HEK293 (cell line): ENCODE data around the gene KRT16.

ENCODE experiments used
- KLF1 ChIP-seq: fragments of 450-650 bp; formaldehyde crosslinking; IDR thresholded peaks from 2 replicates; pipeline ENCODE4 v1.5.1; 2016; ENCODE audit warnings: missing biosample characterization, missing genetic modification characterization
- ZNF350 ChIP-seq: fragments of 450-650 bp; formaldehyde crosslinking; IDR thresholded peaks from 2 replicates; pipeline ENCODE4 v1.5.0; 2017; ENCODE audit warnings: missing biosample characterization, mild to moderate bottlenecking, missing genetic modification characterization
- TF ChIP-seq, protein P1 (sequence below): fragments of 450-650 bp; formaldehyde crosslinking; conservative IDR thresholded peaks from 2 replicates; pipeline ENCODE4 v1.5.1; 2016; ENCODE audit warnings: low read depth, missing biosample characterization, missing genetic modification characterization
- TF ChIP-seq, protein P2 (sequence below): fragments of 450-650 bp; formaldehyde crosslinking; IDR thresholded peaks from 2 replicates; pipeline ENCODE4 v1.5.1; 2016; ENCODE audit warnings: missing biosample characterization, missing genetic modification characterization
- TF ChIP-seq, protein P3 (sequence below): fragments of 450-650 bp; IDR thresholded peaks from 2 replicates; pipeline ENCODE4 v1.5.1; 2018; ENCODE audit warnings: missing biosample characterization, missing genetic modification characterization

DNA sequence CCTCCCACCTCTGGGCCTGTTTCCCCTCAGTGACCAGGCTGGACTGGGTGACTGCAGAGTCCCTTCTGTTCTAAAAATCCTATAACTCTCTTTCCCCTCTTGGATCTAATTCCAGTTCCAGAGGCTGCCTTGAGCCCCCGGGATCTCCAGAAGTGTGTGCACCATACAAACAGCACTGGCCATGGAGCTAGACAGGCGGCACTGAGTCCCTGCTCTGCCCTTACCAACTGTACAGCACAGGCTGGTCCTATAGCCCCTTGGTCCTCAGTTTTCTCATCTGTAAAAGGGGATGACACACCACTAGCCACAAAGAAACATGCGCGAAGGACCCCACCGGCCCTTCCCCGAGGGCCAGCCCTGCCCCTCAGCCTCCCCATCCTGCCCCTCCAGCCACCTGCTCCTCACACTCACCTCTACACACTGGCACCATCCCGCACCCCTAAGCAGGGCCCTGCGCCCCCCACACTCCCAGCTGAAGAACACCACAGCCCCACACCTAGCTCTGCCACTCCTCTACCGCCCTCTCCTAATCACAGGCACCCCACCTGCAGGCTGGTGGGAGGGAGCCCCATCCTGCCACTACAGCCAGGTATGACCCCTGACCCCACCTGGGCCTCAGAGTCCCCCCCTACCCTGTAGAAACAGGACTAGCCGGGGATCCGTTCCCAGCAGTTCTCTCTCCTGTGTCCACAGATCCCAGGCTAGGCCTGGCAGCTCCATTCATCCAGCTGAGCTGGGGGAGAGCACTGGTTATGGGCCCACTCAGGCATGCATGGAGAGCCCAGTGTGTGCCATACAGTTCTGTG is 913 bp upstream of the KRT16 start:
- TF ChIP-seq, protein P1, sequence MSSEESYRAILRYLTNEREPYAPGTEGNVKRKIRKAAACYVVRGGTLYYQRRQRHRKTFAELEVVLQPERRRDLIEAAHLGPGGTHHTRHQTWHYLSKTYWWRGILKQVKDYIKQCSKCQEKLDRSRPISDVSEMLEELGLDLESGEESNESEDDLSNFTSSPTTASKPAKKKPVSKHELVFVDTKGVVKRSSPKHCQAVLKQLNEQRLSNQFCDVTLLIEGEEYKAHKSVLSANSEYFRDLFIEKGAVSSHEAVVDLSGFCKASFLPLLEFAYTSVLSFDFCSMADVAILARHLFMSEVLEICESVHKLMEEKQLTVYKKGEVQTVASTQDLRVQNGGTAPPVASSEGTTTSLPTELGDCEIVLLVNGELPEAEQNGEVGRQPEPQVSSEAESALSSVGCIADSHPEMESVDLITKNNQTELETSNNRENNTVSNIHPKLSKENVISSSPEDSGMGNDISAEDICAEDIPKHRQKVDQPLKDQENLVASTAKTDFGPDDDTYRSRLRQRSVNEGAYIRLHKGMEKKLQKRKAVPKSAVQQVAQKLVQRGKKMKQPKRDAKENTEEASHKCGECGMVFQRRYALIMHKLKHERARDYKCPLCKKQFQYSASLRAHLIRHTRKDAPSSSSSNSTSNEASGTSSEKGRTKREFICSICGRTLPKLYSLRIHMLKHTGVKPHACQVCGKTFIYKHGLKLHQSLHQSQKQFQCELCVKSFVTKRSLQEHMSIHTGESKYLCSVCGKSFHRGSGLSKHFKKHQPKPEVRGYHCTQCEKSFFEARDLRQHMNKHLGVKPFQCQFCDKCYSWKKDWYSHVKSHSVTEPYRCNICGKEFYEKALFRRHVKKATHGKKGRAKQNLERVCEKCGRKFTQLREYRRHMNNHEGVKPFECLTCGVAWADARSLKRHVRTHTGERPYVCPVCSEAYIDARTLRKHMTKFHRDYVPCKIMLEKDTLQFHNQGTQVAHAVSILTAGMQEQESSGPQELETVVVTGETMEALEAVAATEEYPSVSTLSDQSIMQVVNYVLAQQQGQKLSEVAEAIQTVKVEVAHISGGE = no peak
- TF ChIP-seq, protein P2, sequence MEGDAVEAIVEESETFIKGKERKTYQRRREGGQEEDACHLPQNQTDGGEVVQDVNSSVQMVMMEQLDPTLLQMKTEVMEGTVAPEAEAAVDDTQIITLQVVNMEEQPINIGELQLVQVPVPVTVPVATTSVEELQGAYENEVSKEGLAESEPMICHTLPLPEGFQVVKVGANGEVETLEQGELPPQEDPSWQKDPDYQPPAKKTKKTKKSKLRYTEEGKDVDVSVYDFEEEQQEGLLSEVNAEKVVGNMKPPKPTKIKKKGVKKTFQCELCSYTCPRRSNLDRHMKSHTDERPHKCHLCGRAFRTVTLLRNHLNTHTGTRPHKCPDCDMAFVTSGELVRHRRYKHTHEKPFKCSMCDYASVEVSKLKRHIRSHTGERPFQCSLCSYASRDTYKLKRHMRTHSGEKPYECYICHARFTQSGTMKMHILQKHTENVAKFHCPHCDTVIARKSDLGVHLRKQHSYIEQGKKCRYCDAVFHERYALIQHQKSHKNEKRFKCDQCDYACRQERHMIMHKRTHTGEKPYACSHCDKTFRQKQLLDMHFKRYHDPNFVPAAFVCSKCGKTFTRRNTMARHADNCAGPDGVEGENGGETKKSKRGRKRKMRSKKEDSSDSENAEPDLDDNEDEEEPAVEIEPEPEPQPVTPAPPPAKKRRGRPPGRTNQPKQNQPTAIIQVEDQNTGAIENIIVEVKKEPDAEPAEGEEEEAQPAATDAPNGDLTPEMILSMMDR (tag by site-specific recombination) = no peak
- no peak for TF ChIP-seq ZNF350
- TF ChIP-seq, protein P3, sequence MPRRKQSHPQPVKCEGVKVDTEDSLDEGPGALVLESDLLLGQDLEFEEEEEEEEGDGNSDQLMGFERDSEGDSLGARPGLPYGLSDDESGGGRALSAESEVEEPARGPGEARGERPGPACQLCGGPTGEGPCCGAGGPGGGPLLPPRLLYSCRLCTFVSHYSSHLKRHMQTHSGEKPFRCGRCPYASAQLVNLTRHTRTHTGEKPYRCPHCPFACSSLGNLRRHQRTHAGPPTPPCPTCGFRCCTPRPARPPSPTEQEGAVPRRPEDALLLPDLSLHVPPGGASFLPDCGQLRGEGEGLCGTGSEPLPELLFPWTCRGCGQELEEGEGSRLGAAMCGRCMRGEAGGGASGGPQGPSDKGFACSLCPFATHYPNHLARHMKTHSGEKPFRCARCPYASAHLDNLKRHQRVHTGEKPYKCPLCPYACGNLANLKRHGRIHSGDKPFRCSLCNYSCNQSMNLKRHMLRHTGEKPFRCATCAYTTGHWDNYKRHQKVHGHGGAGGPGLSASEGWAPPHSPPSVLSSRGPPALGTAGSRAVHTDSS (tag by site-specific recombination) = no peak
- no peak for TF ChIP-seq KLF1 (tag by site-specific recombination)
